DMS53 (cell line): ENCODE results near the gene ATP11A.
"Not testable (repeated sequence)": the region's sequence is repeated elsewhere in the genome, so short reads cannot be mapped to it uniquely, and the experiment has no call there.

Experiments used
- DNase-seq: peaks from one replicate; lab custom pipeline; 2025; lab: John Stamatoyannopoulos, UW

Gene ATP11A

DNA sequence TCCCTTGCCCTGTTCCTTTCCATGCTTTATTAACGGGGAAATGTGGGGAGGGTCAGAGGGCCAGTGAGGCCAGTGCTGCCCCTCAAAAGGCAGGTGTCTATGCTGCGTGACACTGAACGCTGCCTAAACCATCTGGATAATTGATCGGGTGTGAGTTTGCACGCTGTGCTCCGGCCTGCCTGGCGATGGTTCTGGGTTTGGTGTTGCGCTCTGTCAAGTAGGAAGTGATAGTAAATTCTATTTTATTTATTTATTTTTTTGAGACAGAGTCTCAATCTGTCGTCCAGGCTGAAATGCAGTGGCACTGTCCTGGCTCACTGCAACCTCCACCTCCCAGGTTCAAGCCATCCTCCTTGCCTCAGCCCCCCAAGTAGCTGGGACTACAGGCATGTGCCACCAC, 86.5 kb downstream of the ATP11A start:
- DNase-seq = no peak

GRCh38 chr13:112776971-112777370, 87.1 kb downstream of the ATP11A start:
- no peak for DNase-seq

DNA sequence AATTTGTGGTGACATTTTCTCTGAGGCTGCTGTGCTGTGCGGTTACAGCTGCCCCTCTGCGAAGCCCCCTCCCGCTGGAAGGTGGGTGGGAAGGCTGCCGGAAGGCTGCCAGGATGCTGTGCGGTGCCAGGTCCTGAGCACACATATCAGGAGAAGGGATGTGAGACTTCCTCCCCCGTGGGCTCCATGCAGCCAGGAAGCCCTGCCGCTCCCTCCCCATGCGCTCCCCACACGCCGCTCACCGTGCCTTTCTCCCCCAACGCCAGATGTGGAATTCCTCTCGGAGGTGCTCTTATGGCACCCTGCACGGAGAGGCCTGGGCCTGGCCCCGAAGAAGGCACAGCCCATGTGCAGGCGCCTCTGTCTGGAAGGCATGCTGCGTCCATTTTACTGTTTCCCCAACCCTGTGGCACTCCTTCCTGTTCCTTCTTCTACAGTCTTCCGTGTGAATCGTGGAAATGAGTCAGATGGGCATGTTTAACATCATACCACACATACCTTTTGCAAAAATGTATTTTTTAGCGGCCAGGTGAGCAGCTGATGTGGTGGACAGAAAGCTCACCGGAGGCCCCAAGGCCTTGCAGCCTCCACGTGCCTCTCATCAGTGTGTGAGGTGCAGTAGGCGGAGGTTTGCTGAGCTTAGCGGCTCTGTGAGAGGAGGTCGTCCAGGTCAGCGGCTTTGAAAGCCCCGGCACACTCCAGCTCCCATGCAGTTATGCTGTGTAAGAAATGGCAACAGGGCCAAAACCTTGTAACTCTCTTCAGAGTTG, 88.0 kb downstream of the ATP11A start:
- DNase-seq = no peak

DNA sequence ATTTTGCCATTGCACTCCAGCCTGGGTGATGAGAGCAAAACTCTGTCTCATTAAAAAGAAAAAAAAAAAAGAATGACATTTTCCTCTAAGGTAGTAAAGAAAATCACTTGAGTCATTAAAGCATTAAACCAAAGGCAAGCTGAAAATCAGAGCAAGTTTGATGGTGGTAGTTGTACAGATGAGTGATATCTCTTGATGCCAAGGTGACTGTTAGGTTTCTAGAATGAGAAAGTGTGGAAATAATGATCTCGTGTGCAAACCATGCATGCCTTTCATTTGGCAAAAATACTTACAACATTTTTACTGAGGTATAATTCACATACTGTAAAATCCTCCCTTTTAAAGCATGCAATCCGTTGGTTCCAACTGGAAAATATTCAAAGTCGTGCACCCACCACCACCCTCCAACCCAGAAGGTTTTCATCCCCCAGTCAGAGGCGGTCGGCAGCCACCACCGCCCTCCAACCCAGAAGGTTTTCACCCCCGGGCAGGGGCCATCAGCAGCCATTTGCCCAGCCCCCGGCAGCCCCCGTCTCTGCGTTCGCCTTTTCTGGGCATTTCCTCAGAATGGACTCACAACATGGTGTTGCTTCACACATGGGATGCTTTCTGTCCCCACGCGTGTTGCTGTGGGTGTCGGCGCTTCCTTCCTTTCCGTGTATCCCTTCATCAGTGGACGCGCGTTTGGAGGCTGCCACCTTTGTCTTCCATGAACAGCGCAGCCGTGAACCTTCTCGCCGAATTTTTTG, 90.2 kb downstream of the ATP11A start:
- DNase-seq = no peak

GRCh38 chr13:112781287-112781686, 91.4 kb downstream of the ATP11A start:
- no peak for DNase-seq

DNA sequence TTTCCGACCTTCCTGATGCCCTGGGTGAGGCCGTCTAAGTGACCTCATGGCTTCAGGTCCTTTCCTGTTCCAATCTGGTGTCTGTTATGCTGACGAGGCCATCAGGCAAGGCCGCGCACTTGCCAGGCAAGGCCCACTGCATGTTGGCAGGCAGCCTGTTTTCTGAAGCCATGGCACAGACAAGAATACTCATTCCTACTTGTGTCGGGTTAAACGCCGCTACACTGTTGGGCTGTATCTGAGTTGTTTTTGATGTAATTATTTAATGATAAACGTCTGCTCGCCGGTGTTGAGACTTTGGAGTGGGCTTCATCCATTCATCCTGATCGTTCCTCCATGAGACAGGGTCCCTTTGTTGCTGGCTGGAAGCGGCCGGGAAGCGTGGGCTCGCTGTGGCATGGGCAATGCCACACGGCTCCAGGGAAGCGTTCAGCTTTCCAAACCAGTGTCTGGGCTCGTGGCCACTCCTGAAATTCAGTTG, 92.1 kb downstream of the ATP11A start:
- no peak for DNase-seq

- no peak for DNase-seq
These were observed 92.7 kb downstream of the ATP11A start for GRCh38 chr13:112782429-112783010.

DNA sequence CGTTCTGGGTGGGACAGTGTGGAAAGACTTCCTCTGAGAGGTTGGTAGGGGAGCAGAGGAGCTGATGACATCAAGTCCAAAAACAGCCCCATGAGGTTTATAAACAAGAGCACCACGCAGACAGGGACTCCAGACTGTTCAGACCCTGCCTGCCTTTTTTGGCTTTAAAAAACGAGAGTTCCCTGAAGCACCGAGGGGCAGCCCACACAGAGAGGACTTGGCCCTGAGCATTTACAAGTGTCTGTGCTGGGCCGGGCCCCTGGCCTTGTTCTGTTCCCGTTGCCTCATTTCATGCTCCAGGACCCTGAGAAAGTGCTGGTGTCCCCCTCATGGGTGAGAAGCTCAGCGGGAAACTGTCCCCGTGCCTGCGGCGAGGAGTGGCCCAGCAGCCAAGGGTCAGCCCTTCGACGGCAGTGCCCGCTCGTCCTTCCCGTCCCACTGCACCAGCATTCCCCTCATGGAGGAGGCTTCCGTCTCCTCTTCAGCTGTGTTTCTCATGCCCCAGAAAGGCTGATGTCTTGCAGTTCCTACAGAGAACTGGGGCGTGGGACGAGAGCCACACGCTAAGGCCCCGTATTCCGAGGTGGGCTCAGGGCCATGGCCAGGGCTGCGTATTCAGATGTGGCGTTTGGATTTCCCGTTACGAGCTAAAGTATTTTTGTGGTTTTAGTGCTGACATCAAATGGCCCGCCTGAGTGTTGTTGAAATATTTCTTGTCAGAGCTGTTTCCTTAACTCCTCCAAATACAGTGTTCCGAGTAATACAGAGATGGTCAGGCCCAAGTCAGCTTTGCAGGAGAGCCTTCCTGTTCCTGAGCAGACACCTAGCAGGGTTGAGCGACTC, 93.5 kb downstream of the ATP11A start:
- DNase-seq = no peak

- no peak for DNase-seq
These were observed 94.1 kb downstream of the ATP11A start for GRCh38 chr13:112783978-112784371.

DNA sequence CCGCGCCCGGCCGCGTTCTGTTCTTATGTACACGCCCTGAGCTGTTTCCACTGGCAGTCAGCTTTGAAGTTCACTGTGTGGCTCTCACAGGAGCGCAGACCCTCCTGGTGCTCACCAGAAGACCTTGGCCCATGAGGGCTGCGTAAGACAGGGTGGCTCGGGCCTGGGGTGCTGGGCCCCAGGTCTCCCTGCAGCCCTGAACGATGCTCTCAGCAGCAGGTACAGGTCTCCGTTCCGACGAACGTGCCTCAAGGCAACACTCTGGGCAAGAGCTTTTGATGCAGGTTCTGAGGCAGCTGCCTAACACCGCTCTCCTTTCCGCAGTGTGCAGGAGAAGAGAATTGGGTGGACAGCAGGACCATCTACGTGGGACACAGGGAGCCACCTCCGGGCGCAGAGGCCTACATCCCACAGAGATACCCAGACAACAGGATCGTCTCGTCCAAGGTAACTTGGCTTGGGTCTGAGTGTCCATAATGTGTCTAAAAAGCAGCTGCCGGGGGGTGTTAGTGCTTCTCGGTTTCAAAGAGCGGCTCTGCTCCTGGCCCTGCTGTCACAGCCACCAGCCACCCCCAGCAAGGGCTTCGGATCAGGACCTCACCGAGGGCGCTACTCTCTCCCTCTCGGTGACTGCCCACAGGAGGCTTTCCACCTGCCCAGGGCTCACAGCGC, 95.1 kb downstream of the ATP11A start:
- DNase-seq = no peak

DNA sequence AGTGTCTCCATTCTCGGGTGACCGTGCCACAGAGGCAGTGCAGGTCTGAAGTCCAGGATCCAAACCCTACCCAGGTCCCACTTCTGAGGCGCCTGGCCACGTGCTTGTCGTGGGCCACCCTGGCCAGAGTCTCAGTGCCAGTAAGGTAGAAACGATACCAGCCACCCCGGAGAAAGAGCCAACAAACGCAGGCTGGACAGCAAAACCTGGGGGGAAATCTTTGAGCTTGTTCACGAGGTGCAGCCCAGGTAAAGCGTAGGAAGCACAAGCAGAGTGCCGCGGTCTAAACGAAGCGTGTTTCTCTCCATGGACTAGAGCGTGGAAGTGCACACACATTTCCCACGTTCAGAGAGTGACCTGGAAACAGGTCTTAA, 95.6 kb downstream of the ATP11A start:
- no peak for DNase-seq

DNA sequence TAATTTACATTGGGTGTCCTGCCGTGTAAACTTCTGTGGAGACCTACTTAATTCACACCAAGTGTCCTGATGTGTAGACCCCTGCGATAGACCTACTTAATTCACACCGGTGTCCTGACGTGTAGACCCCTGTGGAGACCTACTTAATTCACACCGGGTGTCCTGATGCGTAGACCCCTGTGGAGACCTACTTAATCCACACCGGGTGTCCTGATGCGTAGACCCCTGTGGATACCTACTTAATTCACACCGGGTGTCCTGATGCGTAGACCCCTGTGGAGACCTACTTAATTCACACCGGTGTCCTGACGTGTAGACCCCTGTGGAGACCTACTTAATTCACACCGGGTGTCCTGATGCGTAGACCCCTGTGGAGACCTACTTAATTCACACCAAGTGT, 97.0 kb downstream of the ATP11A start:
- DNase-seq = not testable (repeated sequence)

DNA sequence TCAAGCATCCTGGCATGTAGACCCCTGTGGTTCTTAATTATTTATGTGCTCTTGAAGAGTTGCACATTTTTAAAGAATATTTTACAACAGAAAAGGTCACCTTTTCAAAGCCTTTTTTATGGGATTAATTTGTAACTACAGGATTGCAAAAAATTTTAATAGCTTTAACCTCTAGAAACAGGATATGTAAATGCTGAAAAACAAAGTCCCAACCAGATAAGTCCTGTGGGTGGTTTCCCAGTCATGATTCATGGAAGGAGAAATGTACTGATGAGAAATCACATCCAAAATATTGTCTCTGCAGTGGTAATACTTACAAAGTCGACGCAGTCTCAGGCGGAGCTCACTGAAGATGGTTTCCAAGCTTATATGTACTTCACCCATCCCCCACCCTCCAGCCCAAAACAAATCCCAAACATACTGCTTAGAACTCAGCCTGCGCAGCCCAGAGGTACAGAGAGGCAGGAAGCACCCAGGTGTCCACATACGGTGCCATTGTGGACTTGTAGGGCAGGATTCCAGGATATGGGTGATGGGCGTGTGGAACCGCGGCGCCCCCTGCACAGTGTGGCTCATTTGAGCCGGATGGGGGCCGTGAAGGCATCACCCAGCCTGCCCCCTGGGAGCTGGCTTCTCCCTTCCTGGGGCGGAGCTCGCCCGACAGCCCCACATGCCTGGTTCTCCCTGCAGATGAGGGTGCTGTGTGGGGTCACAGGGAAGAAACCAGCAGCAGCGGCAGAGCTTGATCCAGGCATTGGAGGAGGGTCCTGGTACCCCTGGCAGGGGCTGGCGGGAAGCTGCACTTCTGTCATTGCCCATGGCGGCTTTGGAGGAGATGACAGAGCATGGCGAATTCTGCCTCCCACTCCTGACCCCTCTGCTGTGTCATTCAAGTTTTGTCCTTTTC, 101.2 kb downstream of the ATP11A start:
- peak; percentile 50 for DNase-seq

- DNase-seq = peak; percentile 88
These were observed 102.0 kb downstream of the ATP11A start for GRCh38 chr13:112791663-112792440.

DNA sequence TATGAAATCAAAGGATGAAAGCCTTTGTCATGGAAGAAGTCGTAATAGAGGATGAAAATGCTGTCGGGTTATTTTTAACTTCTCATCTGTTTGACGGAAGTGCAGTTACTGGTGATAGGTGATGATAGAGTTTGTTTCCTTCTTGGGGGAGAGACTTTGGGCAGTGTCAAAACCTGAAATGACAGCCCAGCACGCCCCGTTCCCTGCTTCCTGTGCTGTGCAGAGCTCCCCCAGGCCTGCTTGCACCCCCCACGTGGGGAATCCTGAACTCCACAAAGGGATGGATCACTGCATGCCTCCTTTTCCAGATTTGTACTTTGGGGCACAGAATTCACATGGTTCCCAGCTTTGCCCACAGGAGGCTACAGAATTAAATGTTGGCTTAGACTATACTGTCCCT, 102.7 kb downstream of the ATP11A start:
- DNase-seq = peak; percentile 41

DNA sequence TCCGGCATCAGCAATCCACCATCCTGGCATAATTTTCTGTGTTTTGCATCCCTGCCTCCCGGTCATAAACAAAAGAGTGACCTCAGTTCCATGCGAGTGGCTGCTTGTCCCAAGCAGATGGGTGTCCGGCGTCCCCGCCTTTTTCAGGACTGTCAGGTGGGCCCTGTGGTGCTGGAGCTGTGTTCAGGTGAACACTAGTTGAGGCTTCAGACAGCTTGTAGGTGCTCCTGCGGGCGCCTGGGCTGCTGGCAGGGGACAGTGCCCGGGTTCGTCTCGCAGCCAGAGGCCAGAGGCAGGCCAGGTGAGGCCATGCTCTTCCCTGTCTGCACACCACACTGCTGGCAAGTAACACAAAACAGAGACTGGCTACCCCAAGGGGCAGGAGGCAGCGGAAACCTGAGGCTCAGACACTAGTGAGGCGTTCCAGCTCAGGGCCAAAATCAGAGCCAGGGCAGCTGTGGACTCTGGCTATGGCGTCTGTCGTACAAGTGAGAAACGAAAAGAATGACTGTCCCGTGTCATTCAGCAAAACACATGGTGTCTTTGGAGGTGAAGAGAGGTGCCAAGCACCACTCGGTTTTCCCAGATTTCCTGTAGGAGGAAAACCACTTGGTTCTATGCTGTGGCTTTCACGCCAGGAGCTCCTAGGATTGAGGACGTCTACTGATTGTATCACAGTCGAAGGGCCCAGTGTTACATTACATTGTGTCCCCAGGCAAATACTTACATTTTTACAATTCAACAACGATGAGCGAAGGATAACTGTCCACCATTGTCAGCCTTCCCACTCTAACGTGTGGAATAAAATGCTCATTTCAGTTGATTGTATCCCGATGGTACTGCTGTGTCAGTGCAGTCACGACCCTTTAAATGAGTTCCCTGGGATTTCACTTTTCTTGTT, 104.0 kb downstream of the ATP11A start:
- DNase-seq = no peak

DNA sequence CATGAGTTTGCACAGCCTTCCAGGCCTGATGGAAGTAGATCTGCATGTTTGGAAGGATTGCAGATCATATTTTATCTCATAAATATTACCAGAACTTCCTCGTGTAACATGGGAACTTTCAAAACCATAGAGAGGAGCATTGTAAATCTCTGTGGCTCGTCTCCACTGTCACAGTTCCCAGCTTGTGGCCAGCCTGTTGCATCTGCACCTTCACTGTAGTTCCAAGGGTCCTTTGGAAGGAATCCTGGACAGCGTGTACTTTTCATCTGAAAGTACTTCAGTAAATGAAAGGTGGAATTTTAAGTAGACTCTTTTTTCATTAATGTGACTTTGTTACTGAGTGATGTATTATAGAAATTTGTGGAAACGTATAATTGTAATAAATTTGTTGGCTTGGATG, 105.4 kb downstream of the ATP11A start:
- DNase-seq = no peak

DNA sequence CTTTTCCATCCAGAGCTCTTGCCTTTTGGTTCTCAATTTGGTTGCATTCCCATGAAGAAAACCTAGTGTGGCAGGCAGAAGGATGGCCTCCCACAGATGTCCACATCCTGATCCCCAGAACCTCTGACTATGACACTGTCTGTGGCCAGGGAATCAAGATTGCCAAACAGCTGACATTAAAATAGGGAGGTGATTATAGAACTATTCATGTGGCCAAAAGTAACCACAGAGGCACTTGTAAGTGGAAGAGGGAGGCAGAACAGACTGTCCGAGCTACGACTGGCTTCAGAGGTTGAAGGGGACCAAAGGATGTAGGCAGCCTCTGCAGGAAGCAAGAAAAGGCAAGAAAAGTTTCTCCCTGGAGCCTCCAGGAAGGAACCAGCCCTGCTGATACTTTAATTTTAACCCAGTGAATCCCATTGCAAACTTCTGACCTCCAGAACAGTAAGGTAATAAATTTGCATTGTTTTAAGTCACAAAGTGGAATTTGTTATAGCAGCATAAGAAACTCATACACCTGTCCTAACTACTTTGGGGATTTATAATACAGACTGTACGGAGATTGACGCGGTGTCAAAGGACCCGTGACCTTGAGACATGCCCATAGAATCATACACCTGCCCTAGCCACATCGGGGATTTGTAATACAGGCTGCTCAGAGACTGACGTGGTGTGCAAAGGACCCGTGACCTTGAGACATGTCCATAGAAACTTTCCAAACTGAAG, 106.5 kb downstream of the ATP11A start:
- DNase-seq = no peak
